Chondrocyte (in vitro differentiated cells): ENCODE data around the gene ANKRD31. TPM values are rescaled to one million over a fixed set of nuclear protein-coding genes. Genes with fewer than 3 reads are reported as not detected.

Source experiments
- DNase-seq: peaks from one replicate; pipeline ENCODE4 v3.0.0; 2021; ENCODE audit warnings: mixed read lengths, low spot score
- H3K27ac Mint-ChIP-seq: one replicate; pipeline ENCODE4 v1.8.0; 2021; ENCODE audit warnings: mild to moderate bottlenecking, moderate library complexity, mixed read lengths; ENCODE audit not compliant: unreplicated experiment
- H3K27me3 Mint-ChIP-seq: 2 replicates; pipeline ENCODE4 v1.8.0; 2021; ENCODE audit warnings: low read depth, mixed read lengths
- H3K36me3 Mint-ChIP-seq: 2 replicates; pipeline ENCODE4 v1.8.0; 2021; ENCODE audit warnings: low read depth, mixed read lengths
- H3K4me1 Mint-ChIP-seq: 2 replicates; pipeline ENCODE4 v1.8.0; 2021; ENCODE audit warnings: low read depth, mild to moderate bottlenecking, mixed read lengths
- H3K4me3 Mint-ChIP-seq: one replicate; pipeline ENCODE4 v1.8.0; 2021; ENCODE audit warnings: mild to moderate bottlenecking, moderate library complexity, mixed read lengths; ENCODE audit not compliant: unreplicated experiment
- H3K9me3 Mint-ChIP-seq: 2 replicates; pipeline ENCODE4 v1.8.0; 2021; ENCODE audit warnings: low read depth, mixed read lengths
- total RNA-seq: library from RNA; stranded (reverse); gene quantifications from 3 replicates; pipeline ENCODE4 v1.2.1, GENCODE V29; 2021
- TF ChIP-seq, protein P1 (sequence below): fragments of 200-600 bp; sonication (generic); IDR thresholded peaks from 2 replicates; pipeline ENCODE4 v1.5.0; 2021; ENCODE audit warnings: antibody characterized with exemption, mild to moderate bottlenecking, moderate library complexity

ANKRD31 gene
- total RNA-seq, 1 donor from 2014 or later = 0.10 TPM

DNA sequence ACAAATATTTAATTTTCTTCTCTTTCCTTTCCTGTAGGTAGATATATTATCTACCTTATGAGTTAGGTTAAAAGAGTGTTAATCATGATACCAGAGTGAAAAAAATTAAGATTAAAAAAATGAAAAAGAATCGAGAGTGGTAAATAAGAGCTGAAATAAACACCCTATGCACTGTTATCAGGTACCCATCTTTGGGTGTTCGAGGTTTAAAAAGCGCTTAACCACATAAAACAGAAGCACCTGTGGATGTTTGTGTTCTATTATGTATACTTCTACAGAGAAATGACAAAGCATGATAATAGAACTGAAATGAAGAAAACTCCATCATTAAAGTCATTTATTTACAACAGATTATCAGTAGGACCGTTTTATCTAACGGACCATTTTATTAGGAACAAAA lies 158.7 kb downstream of the ANKRD31 start:
- H3K27me3 Mint-ChIP-seq = no peaks in the 10 kb centered on the region
- H3K36me3 Mint-ChIP-seq = no peaks in the 10 kb centered on the region
- no peaks in the 10 kb centered on the region for H3K4me1 Mint-ChIP-seq
- TF ChIP-seq, protein P1, sequence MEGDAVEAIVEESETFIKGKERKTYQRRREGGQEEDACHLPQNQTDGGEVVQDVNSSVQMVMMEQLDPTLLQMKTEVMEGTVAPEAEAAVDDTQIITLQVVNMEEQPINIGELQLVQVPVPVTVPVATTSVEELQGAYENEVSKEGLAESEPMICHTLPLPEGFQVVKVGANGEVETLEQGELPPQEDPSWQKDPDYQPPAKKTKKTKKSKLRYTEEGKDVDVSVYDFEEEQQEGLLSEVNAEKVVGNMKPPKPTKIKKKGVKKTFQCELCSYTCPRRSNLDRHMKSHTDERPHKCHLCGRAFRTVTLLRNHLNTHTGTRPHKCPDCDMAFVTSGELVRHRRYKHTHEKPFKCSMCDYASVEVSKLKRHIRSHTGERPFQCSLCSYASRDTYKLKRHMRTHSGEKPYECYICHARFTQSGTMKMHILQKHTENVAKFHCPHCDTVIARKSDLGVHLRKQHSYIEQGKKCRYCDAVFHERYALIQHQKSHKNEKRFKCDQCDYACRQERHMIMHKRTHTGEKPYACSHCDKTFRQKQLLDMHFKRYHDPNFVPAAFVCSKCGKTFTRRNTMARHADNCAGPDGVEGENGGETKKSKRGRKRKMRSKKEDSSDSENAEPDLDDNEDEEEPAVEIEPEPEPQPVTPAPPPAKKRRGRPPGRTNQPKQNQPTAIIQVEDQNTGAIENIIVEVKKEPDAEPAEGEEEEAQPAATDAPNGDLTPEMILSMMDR = no peak
- DNase-seq = no peak
- no peak overlapping the region for H3K27ac Mint-ChIP-seq
- H3K9me3 Mint-ChIP-seq = no peaks in the 10 kb centered on the region
- no peak overlapping the region for H3K4me3 Mint-ChIP-seq

DNA sequence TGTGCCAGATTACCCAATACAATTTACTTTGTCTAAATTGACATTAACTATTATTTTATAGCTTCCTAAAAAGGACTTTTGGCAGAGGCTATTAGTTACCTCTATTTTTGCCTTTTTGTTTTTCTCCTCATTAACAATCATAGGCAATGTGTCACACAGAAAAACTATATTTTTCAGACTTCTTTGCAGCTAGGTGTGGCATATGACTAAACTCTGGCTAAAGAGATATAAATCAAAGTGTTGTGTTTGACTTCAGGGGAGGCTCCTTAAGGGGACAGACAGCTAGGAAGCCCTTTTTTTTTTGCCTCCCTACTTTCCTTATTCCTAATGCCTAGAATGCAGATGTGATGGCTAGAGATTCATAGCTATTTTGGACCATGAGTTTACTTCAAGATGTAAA lies 164.6 kb downstream of the ANKRD31 start:
- Mint-ChIP-seq H3K9me3 (no peaks in the 10 kb centered on the region), H3K27ac (no peak overlapping the region), H3K4me3 (no peak overlapping the region), H3K36me3 (no peaks in the 10 kb centered on the region), H3K27me3 (no peaks in the 10 kb centered on the region), H3K4me1 (no peaks in the 10 kb centered on the region)
- no peak for DNase-seq
- TF ChIP-seq, protein P1 = no peak

DNA sequence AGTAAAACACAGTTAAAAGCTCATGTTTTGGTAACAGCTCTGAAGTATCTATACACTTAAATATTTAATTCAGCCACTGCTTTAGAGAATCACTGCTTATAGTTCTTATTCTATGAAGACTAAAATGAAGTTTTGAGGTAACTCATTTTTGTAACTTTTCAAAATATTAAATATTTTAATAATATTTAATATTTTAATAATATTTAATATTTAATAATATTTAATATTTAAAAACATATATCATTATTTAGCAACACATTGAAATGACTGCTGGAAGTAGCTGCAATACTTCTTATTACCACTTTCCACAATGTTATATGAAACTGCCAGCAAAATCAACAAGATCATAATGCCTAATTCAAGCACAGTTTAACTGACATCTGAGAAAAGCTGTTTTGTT lies 165.6 kb downstream of the ANKRD31 start:
- Mint-ChIP-seq H3K36me3 (no peaks in the 10 kb centered on the region), H3K4me1 (no peaks in the 10 kb centered on the region), H3K4me3 (no peak overlapping the region), H3K27me3 (no peaks in the 10 kb centered on the region), H3K9me3 (no peaks in the 10 kb centered on the region), H3K27ac (no peak overlapping the region)
- DNase-seq = no peak
- TF ChIP-seq, protein P1 = no peak

DNA sequence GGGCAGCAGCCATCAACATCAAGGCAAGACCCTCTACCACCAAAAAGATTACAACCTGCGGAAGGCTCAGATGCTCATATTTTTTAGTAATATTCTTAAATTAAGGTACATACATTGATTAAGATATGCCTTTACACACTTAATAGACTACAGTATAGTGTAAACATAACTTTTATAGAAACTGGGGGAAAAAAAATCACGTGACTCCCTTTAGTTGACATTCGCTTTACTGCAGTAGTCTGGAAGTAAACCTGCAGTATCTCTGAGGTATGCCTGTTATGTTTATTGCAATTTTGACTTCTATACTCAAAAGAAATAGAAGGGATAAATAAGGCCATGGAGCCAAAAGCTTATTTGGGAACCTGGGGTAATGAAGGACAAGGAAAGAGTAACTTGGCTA lies 169.2 kb downstream of the ANKRD31 start:
- Mint-ChIP-seq H3K27me3 (no peaks in the 10 kb centered on the region), H3K9me3 (no peaks in the 10 kb centered on the region), H3K4me1 (no peaks in the 10 kb centered on the region), H3K36me3 (no peaks in the 10 kb centered on the region), H3K4me3 (no peak overlapping the region), H3K27ac (no peak overlapping the region)
- DNase-seq = no peak
- TF ChIP-seq, protein P1 = no peak

DNA sequence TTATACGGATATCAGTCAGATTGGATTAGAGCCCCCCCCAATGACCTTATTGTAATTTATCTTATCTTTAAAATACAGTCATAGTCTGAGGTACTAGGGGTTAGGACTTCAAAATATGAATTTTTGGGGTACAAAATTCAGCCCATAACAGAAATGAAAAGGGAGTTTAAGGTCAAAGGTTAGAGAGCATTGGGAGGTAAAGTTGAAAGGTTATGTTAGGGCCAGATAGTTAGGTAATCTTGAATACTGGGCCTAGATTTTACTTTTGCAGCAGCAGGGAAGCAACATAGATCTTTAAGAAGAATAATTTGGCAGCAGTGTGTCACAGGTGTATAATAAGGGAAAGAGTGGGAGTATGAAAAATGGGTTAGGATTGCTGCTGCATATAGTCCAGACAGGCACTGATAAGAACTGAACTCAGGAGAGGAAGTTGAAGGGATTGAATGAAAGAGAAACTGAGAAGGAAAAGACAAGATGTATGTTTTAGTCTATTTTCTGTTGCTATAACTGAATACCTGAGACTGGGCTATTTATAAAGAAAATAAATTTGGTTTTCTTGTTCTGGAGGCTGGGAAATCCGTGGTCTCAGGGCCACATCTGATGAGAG lies 173.7 kb downstream of the ANKRD31 start:
- Mint-ChIP-seq H3K4me1 (no peaks in the 10 kb centered on the region), H3K27ac (no peak overlapping the region), H3K9me3 (no peaks in the 10 kb centered on the region), H3K36me3 (no peaks in the 10 kb centered on the region), H3K27me3 (no peaks in the 10 kb centered on the region), H3K4me3 (no peak overlapping the region)
- DNase-seq = no peak
- TF ChIP-seq, protein P1 = no peak
